ENCODE data around the gene MUC2.

MUC2 gene

DNA sequence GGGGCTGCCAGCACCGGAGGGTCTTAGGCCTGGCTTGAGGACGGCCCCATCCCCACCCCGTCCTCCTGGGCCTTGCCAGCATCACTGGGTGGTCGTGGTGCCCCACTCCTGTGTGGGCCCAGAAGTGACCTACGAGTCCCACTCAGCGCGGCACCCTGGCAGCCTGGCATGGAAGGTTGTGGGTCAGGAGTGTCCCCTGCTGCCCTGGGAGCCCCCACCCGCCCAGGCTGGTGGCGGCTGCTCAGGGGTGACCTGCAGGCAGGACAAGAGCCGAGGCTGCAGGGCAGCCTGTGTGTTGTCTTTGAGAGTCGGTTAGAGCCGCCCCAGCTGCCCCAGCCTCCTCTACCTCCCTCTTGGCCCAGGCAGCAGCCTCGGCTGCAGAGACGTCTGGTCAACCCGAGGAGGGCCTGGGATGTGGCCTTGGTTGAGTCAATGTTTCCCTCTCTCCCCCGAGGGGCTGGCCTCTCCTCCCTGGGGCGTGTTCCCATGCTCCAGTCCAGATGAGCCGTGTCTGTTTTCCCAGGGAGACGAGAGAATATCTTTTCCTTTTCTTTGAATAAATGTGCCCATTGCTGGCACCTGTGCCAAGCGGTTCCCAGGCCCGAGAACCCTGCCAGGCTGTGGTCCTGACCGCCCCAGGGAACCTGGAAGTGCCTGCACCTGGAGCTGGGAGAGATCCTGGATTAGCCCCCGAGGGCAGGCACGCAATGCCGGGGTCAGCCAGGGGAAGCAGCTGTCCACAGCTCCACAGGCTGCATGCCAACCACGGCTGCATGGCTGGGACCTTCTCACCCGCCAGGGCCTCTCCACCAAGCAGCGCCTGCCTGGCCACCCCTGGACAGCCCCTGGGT, 47.4 kb downstream of the MUC2 start:
- peak; percentile 50 for DNase-seq (ENCODE audit: low spot score)

DNA sequence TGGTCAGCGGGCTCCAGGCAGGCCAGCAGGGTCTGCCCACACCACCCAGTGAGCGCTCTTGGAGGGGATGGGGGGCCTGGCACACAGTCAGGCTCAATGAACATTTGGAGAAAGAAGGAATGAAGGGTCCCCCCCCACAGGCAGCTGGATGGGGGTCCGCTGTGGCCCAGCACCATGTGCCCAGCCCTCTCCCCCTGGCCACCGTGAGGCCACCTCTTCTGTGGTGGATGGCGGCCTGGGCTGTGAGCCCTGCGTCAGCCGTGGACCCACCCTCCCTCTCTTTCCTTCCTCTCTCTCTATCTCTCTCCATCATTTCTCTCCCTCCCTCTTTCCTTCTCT, 48.0 kb downstream of the MUC2 start:
- DNase-seq (ENCODE audit: low spot score) = no peak

GRCh38 chr11:1123970-1124369, 49.3 kb downstream of the MUC2 start:
- no peak for DNase-seq (ENCODE audit: low spot score)
